ENCODE results near the gene SH3RF3.

SH3RF3 gene

DNA sequence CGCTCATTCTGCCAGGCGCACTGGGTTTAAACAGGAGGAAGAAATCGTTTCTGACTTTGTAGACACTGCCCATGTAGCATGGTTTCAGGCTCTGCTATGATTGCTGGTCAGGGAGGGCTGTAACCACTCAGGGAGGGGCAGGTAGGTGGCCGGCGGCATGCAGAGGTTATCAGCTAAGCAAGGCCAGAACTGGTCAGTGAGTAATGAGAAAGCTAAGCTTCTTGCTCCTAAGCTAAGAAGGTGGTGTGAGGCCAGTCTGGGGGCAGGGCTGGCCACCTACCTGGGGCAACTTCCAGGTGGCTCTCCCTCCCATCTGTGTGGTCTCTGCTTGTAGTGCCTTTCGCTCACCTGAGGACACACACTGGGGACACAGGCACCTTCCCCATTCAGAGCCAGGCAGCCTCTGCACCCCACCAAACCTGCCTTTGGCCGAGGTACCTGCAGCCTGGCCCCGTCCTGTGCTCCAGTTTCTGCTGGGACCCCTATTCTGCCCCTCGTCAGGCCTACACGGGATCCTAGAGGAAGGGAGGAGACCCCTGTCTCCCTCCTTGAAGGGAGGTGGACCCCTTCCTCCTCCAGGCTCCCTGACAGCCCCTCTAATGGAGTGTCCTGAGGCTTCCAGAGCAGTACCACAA lies 288.8 kb downstream of the SH3RF3 start:
- TF ChIP-seq PAX5 (IDR thresholded peaks at IDR 0.05; ENCODE audit: insufficient read depth, low read length, severe bottlenecking) = no peak
- TF ChIP-seq SPI1 (IDR thresholded peaks at IDR 0.05; ENCODE audit: low read depth, low read length) = no peak
- no peak for TF ChIP-seq POLR2AphosphoS5 (IDR thresholded peaks at IDR 0.05; ENCODE audit: low read depth, low read length)
- no peak for TF ChIP-seq TAF1 (IDR thresholded peaks at IDR 0.05; ENCODE audit: low read depth, low read length)
- no peak for TF ChIP-seq POLR2A (IDR thresholded peaks at IDR 0.05; ENCODE audit: low read depth, low read length)
- TF ChIP-seq POU2F2 (IDR thresholded peaks at IDR 0.05; ENCODE audit: low read depth, low read length) = no peak

DNA sequence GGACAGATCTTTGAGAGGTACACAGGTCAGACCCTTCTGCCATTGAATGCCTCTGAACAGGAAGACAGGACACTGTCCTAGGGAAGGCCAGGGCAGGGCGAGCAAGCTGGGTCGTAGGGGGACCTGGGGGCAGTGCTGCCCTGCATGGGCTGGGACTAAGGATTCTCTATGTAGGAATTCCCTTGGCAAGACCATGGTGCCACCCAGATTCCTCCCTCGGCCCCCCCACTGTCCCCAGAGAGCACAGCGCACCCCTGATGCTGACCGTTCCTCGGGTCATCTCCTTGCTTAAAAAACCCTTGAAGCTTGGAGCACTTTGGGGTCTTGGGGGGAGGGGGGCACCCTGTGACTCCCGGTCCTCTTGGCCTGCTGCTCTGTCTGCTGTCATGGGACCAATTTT lies 289.7 kb downstream of the SH3RF3 start:
- FAIRE-seq (no peak), DNase-seq (ENCODE audit: insufficient read length, low spot score) (no peak)
- TF ChIP-seq TAF1 (IDR thresholded peaks at IDR 0.05; ENCODE audit: low read depth, low read length) (no peak), POLR2AphosphoS5 (IDR thresholded peaks at IDR 0.05; ENCODE audit: low read depth, low read length) (no peak), POLR2A (IDR thresholded peaks at IDR 0.05; ENCODE audit: low read depth, low read length) (no peak)

More for the DNA sequence above, 288.8 kb downstream of the SH3RF3 start:
- DNase-seq (ENCODE audit: insufficient read length, low spot score) (no peak), FAIRE-seq (no peak)

DNA sequence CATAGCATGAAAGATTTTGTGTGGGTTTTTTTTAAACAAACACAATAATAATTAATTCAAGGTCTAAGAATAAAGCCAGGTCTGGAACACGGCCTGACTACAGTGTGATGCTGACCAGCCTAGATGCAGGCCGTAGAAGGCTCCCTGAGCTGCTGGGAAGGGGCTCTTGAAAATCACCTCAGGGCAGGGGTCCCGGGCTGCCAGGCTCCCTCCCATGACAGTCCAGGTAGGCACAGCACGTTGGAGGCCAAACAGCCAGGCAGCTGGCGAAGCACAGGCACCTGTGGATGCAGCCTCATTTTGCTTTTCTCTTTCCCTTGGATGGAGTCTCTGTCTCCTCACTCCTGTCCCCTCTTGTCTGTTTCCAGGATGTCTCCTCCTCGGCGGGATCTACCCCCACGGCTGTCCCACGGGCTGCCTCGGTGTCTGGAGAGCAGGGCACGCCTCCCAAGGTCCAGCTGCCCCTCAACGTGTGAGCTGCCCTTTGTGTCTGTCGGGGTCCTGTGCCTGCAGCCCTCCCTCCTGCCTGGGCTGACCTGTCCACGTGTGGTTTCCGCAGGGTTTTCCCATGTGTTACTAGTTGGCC lies 290.3 kb downstream of the SH3RF3 start:
- TF ChIP-seq POLR2AphosphoS5 (IDR thresholded peaks at IDR 0.05; ENCODE audit: low read depth, low read length) (no peak), POU2F2 (IDR thresholded peaks at IDR 0.05; ENCODE audit: low read depth, low read length) (no peak), SPI1 (IDR thresholded peaks at IDR 0.05; ENCODE audit: low read depth, low read length) (no peak), PAX5 (IDR thresholded peaks at IDR 0.05; ENCODE audit: insufficient read depth, low read length, severe bottlenecking) (no peak), TAF1 (IDR thresholded peaks at IDR 0.05; ENCODE audit: low read depth, low read length) (no peak), POLR2A (IDR thresholded peaks at IDR 0.05; ENCODE audit: low read depth, low read length) (no peak)
- DNase-seq (ENCODE audit: insufficient read length, low spot score) = no peak
- FAIRE-seq = no peak

DNA sequence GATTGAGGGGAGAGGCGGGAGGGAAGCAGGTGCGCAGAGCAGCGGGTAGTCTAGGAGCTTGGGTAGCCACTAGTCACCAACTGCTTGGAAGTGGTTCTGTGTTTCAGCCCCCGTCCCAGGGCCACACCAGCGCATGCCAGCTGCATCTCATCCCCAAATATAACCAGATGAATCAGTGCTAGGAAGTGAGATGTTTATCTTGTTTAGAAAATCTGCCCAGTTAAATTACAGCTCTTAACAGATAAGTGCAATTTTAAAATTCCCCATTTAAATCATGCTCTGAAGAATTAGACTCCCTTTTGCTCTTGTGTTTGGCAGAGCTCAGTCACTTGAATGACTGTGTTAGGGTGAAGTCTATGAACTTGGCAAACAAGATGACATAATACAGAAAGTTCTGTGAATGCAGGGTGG lies 291.0 kb downstream of the SH3RF3 start:
- DNase-seq (ENCODE audit: insufficient read length, low spot score) (no peak), FAIRE-seq (no peak)
- TF ChIP-seq POLR2AphosphoS5 (IDR thresholded peaks at IDR 0.05; ENCODE audit: low read depth, low read length) (no peak), POLR2A (IDR thresholded peaks at IDR 0.05; ENCODE audit: low read depth, low read length) (no peak), POU2F2 (IDR thresholded peaks at IDR 0.05; ENCODE audit: low read depth, low read length) (no peak), PAX5 (IDR thresholded peaks at IDR 0.05; ENCODE audit: insufficient read depth, low read length, severe bottlenecking) (no peak), SPI1 (IDR thresholded peaks at IDR 0.05; ENCODE audit: low read depth, low read length) (no peak), TAF1 (IDR thresholded peaks at IDR 0.05; ENCODE audit: low read depth, low read length) (no peak)

DNA sequence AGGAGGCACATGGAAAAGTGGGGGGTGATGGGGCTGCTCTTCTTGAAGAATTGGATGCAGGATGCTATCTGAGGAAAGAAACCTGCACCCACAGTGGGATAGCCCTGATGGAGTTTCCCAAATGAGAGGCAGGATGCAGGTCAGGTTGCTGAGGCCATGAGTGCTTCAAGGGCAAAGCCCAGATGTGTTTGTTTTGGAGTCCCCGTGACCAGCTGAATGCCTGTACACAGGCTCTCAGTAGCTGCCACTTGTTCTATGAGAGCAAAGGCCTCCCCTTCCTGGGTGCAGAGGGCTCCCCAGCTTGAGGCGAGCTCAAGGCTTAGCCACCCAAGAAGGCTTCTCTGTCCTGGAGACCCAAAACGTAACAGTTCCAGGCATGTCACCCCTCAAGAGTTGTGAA lies 292.1 kb downstream of the SH3RF3 start:
- FAIRE-seq (no peak), DNase-seq (ENCODE audit: insufficient read length, low spot score) (no peak)
- TF ChIP-seq POU2F2 (IDR thresholded peaks at IDR 0.05; ENCODE audit: low read depth, low read length) (no peak), POLR2A (IDR thresholded peaks at IDR 0.05; ENCODE audit: low read depth, low read length) (no peak), POLR2AphosphoS5 (IDR thresholded peaks at IDR 0.05; ENCODE audit: low read depth, low read length) (no peak), PAX5 (IDR thresholded peaks at IDR 0.05; ENCODE audit: insufficient read depth, low read length, severe bottlenecking) (no peak), SPI1 (IDR thresholded peaks at IDR 0.05; ENCODE audit: low read depth, low read length) (no peak), TAF1 (IDR thresholded peaks at IDR 0.05; ENCODE audit: low read depth, low read length) (no peak)

DNA sequence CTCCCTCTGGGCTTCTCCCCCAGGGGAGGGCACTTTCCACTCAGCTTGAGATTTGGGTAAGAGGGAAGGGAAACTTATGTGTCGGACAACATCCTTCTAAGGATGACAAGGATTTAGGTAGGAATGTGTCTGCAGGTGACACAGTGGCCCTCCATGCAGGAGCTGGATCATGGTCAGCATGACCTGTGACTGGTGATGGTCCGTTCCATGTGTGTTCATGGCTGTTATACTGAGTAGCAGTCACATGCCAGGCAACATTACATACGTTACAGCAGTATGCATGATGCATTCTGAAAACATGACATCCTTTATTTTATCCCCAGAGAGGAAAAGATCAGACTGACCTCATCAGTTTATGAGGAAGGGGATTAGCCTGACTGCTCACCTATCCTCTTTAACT lies 292.6 kb downstream of the SH3RF3 start:
- TF ChIP-seq POU2F2 (IDR thresholded peaks at IDR 0.05; ENCODE audit: low read depth, low read length) (no peak), TAF1 (IDR thresholded peaks at IDR 0.05; ENCODE audit: low read depth, low read length) (no peak)
- DNase-seq (ENCODE audit: insufficient read length, low spot score) = no peak

DNA sequence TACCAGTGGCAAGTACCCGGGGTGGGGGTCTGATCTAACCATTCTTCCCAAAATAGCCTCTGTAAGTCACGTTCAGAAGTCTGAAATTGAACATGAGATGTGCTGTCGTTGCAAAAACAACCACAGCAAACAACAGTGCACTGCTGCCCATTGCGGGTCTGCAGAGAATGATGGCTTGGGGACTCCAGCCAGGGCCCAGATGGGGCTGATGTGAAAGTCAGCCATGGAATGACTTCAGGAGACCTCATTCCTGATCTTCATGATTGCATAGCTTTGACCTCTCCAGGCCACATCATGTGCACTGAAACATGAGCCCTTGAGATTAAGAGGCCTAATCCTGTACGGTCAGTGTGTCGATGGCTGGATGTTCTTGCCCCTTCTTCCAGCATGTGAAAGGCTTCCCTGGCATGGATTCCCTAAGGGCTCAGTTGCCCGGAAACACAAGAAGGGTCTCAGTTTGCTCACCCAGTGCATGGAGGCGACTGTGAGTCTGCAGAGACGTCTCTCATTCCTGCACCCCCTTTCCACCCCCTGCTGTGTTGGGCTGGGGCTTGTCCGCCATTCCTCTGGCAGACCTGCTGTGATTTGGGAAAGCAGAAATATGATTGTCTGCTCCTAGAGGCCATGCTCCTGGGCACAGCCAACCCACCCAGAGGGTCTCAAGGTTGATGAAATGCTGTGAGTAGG lies 293.2 kb downstream of the SH3RF3 start:
- no peak for FAIRE-seq
- no peak for TF ChIP-seq PAX5 (IDR thresholded peaks at IDR 0.05; ENCODE audit: insufficient read depth, low read length, severe bottlenecking)
- TF ChIP-seq POLR2A (IDR thresholded peaks at IDR 0.05; ENCODE audit: low read depth, low read length) = no peak
- TF ChIP-seq POU2F2 (IDR thresholded peaks at IDR 0.05; ENCODE audit: low read depth, low read length) = no peak
- no peak for TF ChIP-seq POLR2AphosphoS5 (IDR thresholded peaks at IDR 0.05; ENCODE audit: low read depth, low read length)
- TF ChIP-seq TAF1 (IDR thresholded peaks at IDR 0.05; ENCODE audit: low read depth, low read length) = no peak
- TF ChIP-seq SPI1 (IDR thresholded peaks at IDR 0.05; ENCODE audit: low read depth, low read length) = no peak
- no peak for DNase-seq (ENCODE audit: insufficient read length, low spot score)

More for the DNA sequence above, 292.6 kb downstream of the SH3RF3 start:
- FAIRE-seq = no peak

DNA sequence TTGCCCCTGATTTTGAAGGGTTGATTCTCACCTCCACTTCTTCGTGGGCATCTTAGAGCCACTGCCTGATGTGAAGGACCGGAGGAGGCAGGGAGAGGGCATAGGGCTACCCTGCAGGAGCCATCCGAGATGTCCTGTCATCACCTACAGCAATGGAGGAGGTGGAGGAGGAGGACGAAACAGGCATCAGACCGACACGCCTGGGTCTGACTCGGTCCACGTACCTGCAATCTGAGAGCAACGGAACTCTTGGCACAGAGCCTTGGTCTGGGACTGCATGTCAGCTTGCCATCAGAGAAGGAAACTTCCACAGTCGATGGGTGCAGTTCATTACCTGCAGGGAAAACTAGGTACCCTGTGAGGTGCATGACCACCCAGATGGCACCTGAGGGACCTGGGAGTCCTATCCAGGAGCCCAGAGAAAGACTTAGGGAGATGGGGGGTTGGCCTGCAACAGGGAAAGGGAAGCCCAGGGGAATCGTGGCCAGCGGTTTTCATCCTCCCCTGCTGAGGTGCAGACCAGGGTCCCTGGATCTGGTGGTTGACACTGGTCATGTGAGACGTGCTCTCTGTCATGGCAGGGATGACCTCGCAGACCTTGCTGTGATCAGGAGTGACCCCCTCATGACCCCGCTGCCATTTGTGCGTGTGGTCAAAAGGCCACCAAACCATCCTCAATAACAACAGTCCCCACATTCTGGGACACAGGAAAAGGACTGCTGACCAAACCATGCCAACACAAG lies 293.9 kb downstream of the SH3RF3 start:
- no peak for TF ChIP-seq PAX5 (IDR thresholded peaks at IDR 0.05; ENCODE audit: insufficient read depth, low read length, severe bottlenecking)
- TF ChIP-seq POLR2A (IDR thresholded peaks at IDR 0.05; ENCODE audit: low read depth, low read length) = no peak
- no peak for TF ChIP-seq POU2F2 (IDR thresholded peaks at IDR 0.05; ENCODE audit: low read depth, low read length)
- TF ChIP-seq TAF1 (IDR thresholded peaks at IDR 0.05; ENCODE audit: low read depth, low read length) = no peak
- TF ChIP-seq POLR2AphosphoS5 (IDR thresholded peaks at IDR 0.05; ENCODE audit: low read depth, low read length) = no peak
- no peak for TF ChIP-seq SPI1 (IDR thresholded peaks at IDR 0.05; ENCODE audit: low read depth, low read length)
- DNase-seq (ENCODE audit: insufficient read length, low spot score) (no peak), FAIRE-seq (no peak)
